Hepatocyte (in vitro differentiated cells): ENCODE data around the gene DLG2. TPM values are rescaled to one million over a fixed set of nuclear protein-coding genes. Genes with fewer than 3 reads are reported as not detected.

ENCODE experiments used
- DNase-seq: peaks from one replicate; pipeline ENCODE4 v3.0.0-alpha.2; 2016; ENCODE audit warnings: low spot score
- H2AFZ ChIP-seq: fragments of 200-600 bp; sonication (generic); 2 replicates; pipeline ENCODE4 v1.6.0; 2016; ENCODE audit warnings: antibody characterized with exemption, mild to moderate bottlenecking
- H3K27ac ChIP-seq: fragments of 200-600 bp; sonication (generic); 2 replicates; pipeline ENCODE4 v1.5.1; 2016; ENCODE audit warnings: mild to moderate bottlenecking
- H3K27me3 ChIP-seq: fragments of 200-600 bp; sonication (generic); 2 replicates; pipeline ENCODE4 v1.6.1; 2016
- H3K36me3 ChIP-seq: fragments of 200-600 bp; sonication (generic); replicated peaks from 2 replicates; pipeline ENCODE4 v1.5.1; 2016; ENCODE audit warnings: low read depth; ENCODE audit not compliant: insufficient read depth
- H3K4me1 ChIP-seq: fragments of 200-600 bp; sonication (generic); 2 replicates; pipeline ENCODE4 v1.5.1; 2016; ENCODE audit warnings: mild to moderate bottlenecking, moderate library complexity; ENCODE audit not compliant: insufficient read depth
- H3K4me2 ChIP-seq: fragments of 200-600 bp; sonication (generic); 2 replicates; pipeline ENCODE4 v1.6.0; 2016
- H3K4me3 ChIP-seq: fragments of 200-600 bp; sonication (generic); 2 replicates; pipeline ENCODE4 v1.5.1; 2016; ENCODE audit warnings: mild to moderate bottlenecking
- H3K79me2 ChIP-seq: fragments of 200-600 bp; sonication (generic); 2 replicates; pipeline ENCODE4 v1.6.0; 2017; ENCODE audit warnings: mild to moderate bottlenecking
- H3K9me2 ChIP-seq: fragments of 200-600 bp; sonication (generic); replicated peaks from 2 replicates; pipeline ENCODE4 v1.6.0; 2017; ENCODE audit warnings: mild to moderate bottlenecking; ENCODE audit not compliant: insufficient read depth
- H3K9me3 ChIP-seq: fragments of 200-600 bp; sonication (generic); 2 replicates; pipeline ENCODE4 v1.5.1; 2016; ENCODE audit warnings: low read depth, mild to moderate bottlenecking
- H4K20me1 ChIP-seq: fragments of 200-600 bp; sonication (generic); 2 replicates; pipeline ENCODE4 v1.6.0; 2016; ENCODE audit warnings: mild to moderate bottlenecking; ENCODE audit not compliant: insufficient read depth, poor library complexity, severe bottlenecking
- EZH2 ChIP-seq: fragments of 200-600 bp; sonication (generic); IDR thresholded peaks from 2 replicates; pipeline ENCODE4 v1.6.1; 2016; ENCODE audit warnings: antibody characterized with exemption, mild to moderate bottlenecking, borderline replicate concordance
- EZH2phosphoT487 ChIP-seq: fragments of 200-600 bp; sonication (generic); IDR thresholded peaks from one replicate; pipeline ENCODE4 v1.6.1; 2018; ENCODE audit warnings: antibody characterized with exemption, mild to moderate bottlenecking, low read depth, moderate library complexity; ENCODE audit not compliant: unreplicated experiment, severe bottlenecking
- WGBS: methylation state at CpG from one replicate; pipeline ENCODE4 v1.1.6; 2016; ENCODE audit warnings: low lambda C conversion rate; ENCODE audit errors: missing lambda C conversion rate; 5-methylcytosine and 5-hydroxymethylcytosine counted together
- polyA plus RNA-seq: library from polyadenylated mRNA; unstranded; fragments of >200 nt; fragmentation: Nextera tagmentation; extraction: Ambion mirVana; gene quantifications from 2 replicates; pipeline ENCODE4 v1.2.1, GENCODE V29; 2016
- total RNA-seq: library from RNA; depleted of rRNA; stranded (reverse); fragments of >200 nt; gene quantifications from 2 replicates; pipeline ENCODE4 v1.2.3, GENCODE V29; 2014
- TF ChIP-seq, protein P1 (sequence below): fragments of 200-600 bp; sonication (generic); IDR thresholded peaks from 2 replicates; pipeline ENCODE4 v1.5.1; 2016; ENCODE audit warnings: antibody characterized with exemption, mild to moderate bottlenecking; ENCODE audit not compliant: poor library complexity

DLG2 gene
- total and polyA plus RNA-seq, 2 experiments from 2014 or later, result 2.6 to 6.8 TPM

DNA sequence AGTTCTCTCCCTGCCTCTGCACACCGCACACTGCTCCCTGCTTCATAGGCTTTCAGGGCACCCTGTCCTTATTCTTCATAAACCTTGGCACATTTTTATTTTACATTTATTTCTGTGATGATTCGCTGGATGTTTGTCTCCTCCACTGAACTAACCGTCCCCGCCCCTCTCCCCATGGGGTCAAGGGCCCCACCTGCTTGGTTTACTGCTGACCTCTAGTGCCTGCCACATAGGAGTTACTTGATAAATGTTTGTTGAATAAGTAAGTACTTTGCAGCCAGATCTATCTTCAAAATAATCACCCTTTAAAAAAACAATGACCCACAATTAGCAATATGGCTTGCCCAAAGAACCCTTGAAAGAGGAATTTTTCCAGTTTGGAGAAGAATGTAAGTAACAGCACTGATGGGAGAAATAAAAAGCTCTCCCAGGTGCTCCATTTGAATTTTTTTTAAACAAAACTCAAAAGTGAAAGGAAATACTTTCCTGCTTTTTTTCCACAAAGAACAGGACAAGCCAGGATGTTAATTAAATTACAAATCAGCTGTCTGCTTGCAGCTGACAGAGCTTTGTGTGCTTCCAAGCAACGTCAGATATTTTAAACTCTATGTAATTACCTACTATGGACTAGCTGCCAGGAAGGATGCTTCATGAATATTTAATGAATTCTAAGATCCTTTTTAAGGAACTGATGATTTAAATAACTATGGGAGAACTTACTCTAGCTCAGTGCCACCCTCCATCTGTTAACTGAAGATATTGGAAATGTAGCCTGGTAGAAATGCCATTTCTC, 1083.6 kb downstream of the DLG2 start:
- no peaks in the 10 kb centered on the region for H3K36me3 ChIP-seq
- H2AFZ ChIP-seq, result no peak overlapping the region
- H3K4me1 ChIP-seq, result no peaks in the 10 kb centered on the region
- TF ChIP-seq, protein P1, sequence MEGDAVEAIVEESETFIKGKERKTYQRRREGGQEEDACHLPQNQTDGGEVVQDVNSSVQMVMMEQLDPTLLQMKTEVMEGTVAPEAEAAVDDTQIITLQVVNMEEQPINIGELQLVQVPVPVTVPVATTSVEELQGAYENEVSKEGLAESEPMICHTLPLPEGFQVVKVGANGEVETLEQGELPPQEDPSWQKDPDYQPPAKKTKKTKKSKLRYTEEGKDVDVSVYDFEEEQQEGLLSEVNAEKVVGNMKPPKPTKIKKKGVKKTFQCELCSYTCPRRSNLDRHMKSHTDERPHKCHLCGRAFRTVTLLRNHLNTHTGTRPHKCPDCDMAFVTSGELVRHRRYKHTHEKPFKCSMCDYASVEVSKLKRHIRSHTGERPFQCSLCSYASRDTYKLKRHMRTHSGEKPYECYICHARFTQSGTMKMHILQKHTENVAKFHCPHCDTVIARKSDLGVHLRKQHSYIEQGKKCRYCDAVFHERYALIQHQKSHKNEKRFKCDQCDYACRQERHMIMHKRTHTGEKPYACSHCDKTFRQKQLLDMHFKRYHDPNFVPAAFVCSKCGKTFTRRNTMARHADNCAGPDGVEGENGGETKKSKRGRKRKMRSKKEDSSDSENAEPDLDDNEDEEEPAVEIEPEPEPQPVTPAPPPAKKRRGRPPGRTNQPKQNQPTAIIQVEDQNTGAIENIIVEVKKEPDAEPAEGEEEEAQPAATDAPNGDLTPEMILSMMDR, result no peak
- no peak for TF ChIP-seq EZH2phosphoT487
- no peak for TF ChIP-seq EZH2
- no peak overlapping the region for H3K4me3 ChIP-seq
- H4K20me1 ChIP-seq, result no peaks in the 10 kb centered on the region
- H3K27ac ChIP-seq, result no peak overlapping the region
- no peak for DNase-seq
- no peaks in the 10 kb centered on the region for H3K27me3 ChIP-seq
- H3K4me2 ChIP-seq, result no peak overlapping the region
- H3K9me3 ChIP-seq, result no peaks in the 10 kb centered on the region
- no peaks in the 10 kb centered on the region for H3K9me2 ChIP-seq
- H3K79me2 ChIP-seq, result no peaks in the 10 kb centered on the region
- 18% methylated on average over 5 of the region's 5 CpGs for WGBS

DNA sequence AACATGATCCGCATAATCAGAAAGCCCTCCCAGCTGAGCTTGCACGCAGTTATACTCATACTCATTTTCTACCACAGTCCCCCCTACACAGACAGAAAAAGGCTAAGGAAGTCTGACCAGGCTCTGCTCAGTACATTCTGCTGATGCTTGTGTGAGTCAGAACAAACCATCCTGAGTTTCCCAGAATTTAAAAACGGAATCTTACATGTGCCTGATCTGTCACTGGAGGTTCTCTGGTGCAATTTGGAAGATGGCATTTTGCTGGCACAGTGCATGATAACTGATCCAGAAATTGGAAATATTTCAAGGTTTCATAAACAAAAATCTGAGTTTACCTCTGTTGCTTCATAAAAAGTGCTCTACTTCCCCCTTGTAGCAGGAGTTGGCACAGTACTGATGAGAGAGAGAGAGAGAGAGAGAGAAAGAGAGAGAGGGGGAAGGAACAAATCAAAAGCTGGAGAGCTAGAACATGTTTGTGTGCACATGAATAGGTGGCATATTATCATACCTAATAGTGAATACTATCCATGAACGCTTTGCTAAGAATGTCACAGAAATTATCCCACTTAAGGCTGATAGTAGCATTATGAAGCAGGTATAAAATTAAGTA, 1085.3 kb downstream of the DLG2 start:
- no peaks in the 10 kb centered on the region for H3K4me1 ChIP-seq
- no peak overlapping the region for H3K27ac ChIP-seq
- no peaks in the 10 kb centered on the region for H3K36me3 ChIP-seq
- no peaks in the 10 kb centered on the region for H3K79me2 ChIP-seq
- no peak overlapping the region for H3K4me3 ChIP-seq
- no peaks in the 10 kb centered on the region for H4K20me1 ChIP-seq
- H3K9me3 ChIP-seq, result no peaks in the 10 kb centered on the region
- H3K4me2 ChIP-seq, result no peak overlapping the region
- H3K27me3 ChIP-seq, result no peaks in the 10 kb centered on the region
- H2AFZ ChIP-seq, result no peak overlapping the region
- 85% methylated on average over 4 of the region's 4 CpGs for WGBS
- H3K9me2 ChIP-seq, result no peaks in the 10 kb centered on the region
- no peak for DNase-seq
- no peak for TF ChIP-seq EZH2phosphoT487
- TF ChIP-seq, protein P1, result no peak

DNA sequence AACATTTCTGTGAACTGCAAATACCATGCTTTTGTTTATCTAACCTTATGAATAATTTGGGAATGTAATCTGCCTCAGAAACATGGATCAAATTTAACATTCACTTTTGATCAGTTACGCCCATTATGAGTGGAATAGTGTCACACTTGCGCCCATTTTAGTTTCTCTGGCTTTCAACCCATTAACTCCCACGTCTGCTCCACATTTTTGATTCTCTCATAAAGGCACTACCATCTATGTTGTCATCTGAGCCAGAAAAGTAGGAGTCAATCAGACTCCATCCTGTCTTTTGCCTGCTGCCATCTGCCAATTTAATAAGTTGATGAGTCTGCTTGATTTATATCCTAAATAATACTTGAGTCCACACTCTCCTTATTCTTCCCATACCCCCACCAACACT, 1090.7 kb downstream of the DLG2 start:
- H3K9me2 ChIP-seq, result no peaks in the 10 kb centered on the region
- H2AFZ ChIP-seq, result no peak overlapping the region
- H3K4me3 ChIP-seq, result no peak overlapping the region
- no peak overlapping the region for H3K4me2 ChIP-seq
- TF ChIP-seq, protein P1, result no peak
- TF ChIP-seq EZH2phosphoT487 (no peak), EZH2 (no peak)
- 91% methylated on average over 3 of the region's 3 CpGs for WGBS
- H3K27me3 ChIP-seq, result no peaks in the 10 kb centered on the region
- H3K4me1 ChIP-seq, result no peaks in the 10 kb centered on the region
- no peaks in the 10 kb centered on the region for H3K9me3 ChIP-seq
- no peaks in the 10 kb centered on the region for H3K36me3 ChIP-seq
- no peaks in the 10 kb centered on the region for H4K20me1 ChIP-seq
- no peaks in the 10 kb centered on the region for H3K79me2 ChIP-seq
- DNase-seq, result no peak
- no peak overlapping the region for H3K27ac ChIP-seq
